Measurements from ENCODE around the gene TBCE.

Gene TBCE, protein sequence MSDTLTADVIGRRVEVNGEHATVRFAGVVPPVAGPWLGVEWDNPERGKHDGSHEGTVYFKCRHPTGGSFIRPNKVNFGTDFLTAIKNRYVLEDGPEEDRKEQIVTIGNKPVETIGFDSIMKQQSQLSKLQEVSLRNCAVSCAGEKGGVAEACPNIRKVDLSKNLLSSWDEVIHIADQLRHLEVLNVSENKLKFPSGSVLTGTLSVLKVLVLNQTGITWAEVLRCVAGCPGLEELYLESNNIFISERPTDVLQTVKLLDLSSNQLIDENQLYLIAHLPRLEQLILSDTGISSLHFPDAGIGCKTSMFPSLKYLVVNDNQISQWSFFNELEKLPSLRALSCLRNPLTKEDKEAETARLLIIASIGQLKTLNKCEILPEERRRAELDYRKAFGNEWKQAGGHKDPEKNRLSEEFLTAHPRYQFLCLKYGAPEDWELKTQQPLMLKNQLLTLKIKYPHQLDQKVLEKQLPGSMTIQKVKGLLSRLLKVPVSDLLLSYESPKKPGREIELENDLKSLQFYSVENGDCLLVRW

DNA sequence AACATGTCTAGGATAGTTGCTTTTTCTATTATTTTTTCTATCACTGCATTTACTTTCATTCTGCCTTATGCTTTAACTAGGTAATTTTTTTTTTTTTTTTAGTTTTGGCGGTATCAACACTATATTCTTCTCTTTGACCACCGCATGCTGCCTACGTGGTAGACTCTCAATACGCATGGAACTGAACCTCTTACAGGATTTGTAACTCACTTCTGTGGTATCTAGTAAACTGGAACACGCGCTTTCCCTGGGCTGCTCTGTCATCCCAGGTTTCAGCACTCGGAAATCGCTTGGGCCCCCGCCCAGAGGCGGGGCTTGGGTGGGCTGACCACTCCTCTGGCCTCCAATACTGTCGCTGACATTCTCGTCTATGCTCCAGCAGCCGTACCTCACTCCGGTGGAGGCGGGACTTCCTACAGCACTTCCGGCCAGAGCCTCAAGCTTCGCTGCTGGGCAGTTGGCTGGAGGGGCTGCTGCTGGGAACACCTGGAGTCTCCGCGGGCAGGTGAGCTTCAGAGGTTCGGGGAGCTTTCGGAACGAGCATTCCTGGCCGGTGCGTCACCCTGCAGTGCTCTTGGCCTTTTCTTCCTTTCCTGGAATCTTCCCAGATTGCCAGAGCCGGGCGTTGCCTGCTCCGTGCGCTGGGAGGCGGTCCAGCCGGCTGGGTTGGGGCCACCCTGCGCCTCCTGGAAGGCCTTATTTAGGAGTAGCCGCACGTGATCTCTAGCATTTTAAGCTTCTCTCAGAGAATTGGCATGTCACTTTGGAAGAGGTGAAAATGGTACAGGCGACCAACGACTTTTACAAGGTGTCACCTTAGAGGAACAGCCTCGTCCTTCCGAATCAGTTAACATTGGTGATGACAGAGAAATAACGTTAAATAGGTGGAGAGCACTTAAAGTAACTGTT is at the start of gene TBCE:
Gene TBCE (plus strand): TSS at position 428 of the 909 bp plus-strand sequence. CDS start 12,623 bp downstream, outside the sequence.
- DNase-seq: peak; percentile 84

DNA sequence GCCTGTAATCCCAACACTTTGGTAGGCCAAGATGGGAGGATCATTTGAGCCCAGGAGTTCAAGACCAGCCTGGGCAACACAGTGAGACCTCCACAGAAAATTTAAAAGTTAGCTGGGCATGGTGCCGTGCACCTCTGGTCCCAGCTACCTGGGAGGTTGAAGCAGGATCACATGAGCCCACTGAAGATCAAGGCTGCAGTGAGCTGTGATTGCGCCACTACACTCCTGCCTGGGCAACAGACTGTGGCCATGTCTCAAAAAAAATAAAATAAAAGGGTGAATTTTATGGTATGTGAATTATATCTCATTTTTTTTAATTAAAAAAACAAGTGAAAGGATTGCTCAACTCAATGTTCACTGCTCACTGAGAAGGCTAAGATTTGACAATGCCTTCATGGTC is 48.0 kb upstream of the TBCE start:
- DNase-seq: no peak

DNA sequence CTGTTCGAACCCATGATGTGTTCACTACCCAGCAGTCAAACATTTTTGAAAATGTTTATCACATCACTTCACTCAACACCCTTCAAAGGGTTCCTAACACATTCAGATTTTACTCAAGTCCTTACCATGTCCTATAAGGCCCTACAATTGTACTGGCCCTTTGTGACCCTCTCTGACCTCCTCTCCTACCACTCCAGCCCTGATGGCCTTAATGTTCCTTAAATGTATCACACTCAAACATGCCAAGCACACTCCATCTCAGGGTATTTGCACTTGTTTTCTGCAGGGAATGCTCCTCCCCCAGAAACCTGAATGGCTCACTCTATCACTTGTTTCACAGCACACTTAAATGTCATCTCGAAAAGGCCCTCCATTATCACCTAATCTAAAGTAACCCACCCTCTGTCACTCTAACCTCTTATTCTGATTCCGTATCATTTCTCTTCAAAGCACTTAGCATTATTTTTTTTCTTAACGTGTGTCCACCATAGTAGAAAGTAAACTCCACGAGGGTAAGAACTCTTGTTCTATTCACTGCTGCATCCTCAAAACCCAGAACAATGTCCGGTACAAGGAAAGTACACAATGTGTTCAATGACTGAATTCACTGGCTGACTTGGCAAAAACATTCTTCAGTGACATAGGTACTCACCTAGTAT is 46.6 kb upstream of the TBCE start:
- no peak for DNase-seq

DNA sequence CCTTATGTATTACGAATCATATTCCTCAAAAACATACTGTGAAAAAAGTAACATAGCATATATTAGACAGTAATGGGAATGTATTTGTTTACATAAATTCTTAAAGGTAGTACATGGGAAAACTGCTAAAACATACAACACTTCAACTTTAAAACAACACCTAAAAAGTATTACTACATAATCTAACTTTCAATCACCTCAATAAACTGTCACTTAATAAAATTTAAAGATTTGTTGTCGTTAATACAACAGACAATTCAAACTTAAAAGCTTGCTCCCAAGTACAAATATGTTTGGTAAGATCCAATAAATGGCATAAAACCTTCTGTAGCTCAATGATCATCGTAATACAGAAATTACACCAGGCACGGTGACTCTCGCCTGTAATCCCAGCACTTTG is 42.9 kb upstream of the TBCE start:
- DNase-seq: no peak

DNA sequence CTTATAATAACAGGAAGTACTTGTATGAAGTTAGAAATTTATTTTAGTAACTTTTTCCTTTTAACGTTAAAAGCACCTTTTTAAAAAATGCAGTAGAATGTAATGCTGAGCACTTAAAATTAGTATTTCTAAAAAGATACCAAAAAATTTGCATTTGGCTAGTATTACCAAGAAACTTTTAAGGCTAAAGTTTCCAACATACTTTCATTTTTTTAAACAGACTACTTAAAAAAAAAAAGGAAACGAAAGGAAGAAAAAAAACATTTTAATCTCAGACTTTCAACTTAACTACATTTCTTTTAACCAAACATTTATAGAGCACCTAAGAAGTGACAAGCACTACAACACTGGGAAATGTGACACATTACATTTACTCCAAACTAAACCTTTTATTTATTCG is 42.1 kb upstream of the TBCE start:
- DNase-seq: no peak

DNA sequence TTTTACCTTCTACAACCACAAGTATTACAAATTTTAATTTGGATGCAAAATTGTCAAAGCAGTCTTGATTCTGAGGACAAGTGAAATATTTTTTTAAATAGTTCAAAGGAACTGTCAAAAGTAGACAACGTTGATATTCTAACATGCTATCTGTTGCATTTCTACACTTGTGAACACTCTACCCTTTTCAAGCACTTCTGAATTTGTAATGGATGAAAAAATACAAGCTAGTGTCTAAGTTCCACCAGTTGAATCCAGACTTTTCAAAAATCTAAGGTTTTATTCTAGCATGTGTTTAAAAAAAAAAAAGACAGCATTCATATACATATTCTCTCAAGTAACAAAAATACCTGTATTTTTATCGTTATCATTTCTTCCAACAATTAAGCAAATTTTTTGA is 41.4 kb upstream of the TBCE start:
- DNase-seq: no peak

DNA sequence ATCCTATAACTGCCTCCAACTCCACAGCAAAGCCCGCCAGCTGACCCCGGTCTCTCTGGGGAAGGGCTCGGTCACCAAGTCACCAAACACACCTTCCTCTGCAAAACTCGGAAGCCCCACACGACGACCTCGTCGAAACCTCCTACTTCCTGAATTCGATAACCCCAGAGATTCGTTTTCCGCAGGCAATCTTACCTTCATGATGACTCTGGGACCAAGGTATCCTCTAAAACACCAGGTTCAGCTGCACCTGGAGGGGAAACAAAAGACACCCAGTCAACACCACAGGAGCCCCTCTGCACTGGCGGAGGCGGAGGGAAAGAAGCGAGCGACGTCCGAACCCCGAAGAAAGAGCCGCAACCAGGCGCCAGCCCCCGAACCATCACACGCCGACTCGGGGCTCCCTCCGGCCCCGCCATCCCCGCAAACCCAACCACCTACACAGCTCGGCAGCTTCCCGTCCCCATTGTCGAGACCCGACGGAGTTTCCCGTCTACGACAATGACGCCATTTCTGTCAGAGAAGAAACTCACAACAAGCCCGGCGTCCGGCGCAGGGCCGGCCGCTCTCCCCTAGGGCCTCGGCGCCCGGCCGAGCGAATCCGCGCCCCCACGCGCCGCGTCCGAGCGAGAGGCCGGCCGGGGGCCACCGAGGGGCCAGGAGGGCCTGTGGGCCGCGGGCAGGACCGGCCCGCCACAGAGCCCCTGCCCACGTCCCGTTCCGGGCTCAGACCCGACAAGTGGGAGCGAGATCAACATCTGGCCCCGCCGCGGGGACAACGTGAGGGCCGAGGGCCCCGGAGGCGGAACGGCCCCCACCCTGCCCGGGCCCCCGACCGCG is 40.3 kb upstream of the TBCE start:
- DNase-seq: peak; percentile 65

DNA sequence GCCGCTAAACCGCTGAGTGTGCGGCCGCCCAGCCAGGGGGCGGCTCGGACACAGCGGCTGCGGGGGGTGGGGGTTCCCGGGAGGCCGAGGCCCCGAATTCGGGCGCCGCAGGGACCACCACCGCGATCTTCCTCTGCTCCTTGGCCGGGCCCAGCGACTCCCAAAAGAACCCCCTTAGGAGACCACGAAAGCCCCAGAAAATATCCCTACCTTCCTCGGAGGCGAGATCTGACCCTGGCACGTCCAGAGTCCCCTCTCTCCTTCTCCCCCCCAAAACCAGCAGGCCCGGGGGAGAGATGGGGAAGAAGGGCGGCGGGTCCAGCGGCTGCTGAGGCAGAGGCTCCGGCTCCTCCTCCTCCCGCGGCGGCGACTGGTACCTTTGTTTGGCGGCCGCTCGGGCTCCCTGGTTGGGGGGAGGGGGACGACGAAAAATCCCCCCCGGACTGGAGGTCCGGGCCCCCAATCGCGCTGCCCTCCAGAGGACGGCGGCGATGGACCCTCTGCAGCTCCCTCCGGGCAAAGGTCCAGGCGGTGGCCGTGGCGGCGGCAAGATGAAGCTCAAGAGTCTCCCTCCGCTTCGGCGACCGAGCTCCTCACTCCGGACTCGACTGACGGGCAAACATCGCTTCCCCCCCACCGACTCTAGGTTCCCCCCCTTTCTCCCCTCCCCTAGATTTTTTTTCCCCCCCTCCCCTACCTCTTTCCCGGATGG is 39.5 kb upstream of the TBCE start, which contains the start of gene ARID4B:
Gene ARID4B (minus strand): TSS at position 621 of the 712 bp plus-strand sequence. CDS start 1,260 bp downstream, outside the sequence.
- no peak for DNase-seq

DNA sequence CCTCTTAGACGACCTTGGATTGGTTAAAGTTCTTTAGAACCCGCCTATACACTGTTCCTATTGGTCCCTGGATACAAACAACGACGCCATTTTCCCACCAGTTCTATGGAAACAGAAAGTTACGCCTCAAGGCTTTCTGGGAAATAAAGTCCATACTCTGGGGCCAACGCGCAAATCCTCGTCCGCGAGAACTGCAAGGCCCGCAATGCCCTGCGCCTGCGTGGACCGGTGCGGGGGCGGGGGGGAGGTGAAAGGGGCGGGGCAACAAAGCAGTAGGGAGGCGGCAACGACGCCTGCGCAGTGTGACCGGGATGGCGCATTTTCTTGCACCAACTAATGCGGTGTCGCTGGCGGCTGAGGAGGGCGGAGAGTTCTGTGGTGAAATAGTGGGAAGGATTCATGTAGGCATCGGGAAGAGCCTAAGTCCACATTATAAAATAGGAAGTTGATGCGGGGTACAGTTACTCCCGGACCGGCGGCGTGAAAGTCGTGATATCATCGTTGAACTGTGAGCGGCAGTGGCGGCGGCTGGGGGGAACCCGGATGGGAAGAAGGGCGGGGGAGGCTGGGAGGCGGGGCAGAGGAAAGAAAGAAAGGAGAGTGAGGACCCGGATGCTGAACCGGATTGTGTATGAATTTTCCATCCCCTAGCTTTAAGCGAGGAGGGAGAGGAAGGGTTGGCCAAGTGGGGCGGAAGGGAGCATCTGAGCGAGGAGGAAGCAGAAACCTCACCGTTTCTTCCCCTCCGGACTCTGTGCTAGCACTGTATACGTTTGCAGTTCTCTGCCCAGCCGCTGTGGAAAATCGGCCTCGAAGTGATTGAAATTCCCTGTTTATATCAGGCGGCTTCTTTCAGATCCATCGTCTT is 38.7 kb upstream of the TBCE start, which contains the start of gene GGPS1:
Gene GGPS1 (plus strand): TSS at position 300 of the 868 bp plus-strand sequence. CDS start 6,695 bp downstream, outside the sequence.
- peak; percentile 98 for DNase-seq

DNA sequence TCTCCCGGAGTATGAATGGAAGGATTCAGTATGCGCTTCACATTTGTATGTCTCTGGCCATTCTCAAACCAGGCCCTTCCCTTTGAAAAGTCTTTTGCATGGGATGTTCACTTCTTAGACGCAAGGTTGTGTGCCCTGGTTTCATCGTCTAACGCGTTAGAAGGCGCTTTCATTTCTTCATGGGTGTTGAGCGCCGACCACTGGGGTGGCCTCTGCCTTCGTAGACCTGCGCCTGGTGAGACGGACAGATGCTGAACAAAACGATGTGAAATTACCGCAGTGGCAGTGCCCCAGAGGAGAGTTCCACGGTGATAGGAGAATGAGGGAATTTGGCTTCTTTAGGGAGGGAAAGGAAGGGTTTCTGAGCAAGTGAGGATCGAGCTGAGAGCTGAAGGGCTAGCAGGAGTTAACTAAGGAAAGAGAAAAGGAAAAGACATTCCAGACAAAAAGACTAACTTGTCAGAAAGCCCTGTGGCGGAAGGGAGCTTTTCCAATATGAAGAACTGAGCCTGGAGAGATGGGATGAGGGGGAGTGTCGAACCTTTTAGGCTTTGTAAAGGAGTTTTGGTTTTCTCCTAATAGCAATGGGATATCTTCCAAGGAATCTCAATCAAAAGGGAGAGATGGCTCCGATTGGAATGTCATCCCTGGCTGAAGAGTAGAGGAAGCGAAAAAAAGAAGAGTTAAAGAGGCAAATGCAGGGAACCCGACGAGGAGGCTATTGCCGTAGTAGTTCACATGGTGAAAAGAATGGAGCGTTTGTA is 37.9 kb upstream of the TBCE start:
- peak; percentile 56 for DNase-seq

DNA sequence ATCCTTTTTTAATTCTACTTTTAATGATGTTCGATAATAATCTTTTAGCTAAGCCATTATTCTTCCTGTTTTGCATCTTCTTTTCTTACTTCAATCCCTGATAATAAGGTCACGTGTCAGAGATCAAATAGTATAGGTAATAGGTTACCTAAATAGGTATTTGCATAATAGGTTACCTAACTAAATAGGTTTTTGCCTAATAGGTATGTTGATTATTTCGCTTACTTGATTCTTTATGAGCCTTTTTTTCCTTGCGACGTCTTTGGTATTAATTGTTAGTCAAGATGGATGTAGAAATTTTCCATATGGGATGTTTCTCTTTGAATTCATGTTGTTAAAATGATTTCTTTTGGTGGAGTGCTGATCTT is 36.3 kb upstream of the TBCE start:
- DNase-seq: no peak

DNA sequence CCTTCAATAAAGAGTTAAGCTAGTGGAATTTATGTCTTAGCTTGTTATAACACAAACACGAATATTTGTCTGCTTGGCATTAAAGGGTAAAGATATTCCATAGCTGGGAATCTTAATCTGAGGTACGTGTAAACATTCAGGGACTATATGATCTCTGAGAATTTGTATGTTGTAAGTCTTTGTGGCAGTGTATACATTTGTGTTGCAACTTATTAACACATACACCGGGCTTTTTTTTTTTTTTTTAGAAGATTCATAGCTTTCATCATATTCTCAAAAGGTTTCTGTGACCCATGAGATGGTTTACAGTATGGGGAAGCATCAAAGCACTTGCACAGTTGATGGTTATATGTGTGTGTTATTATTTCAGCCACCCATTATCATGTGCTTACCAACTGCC is 35.8 kb upstream of the TBCE start:
- DNase-seq: no peak

DNA sequence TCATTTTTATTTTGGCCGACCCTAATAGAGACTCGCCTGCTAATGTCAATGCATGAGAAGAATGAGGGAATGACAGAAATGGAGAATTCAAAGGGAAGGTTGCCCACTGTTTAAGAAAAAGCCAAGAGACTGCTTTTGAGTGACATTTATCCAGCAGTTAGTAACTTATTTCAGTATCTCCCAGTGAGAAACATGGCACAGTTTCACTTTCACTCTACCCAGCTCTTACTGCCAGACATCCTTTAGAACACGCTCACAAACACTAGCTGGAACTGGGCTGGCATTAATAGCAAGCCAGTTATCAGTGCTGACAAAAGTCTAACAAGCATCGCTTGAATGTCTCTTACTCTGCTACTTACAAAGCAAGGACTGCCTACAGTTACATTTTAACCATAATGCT is 30.3 kb upstream of the TBCE start:
- no peak for DNase-seq

DNA sequence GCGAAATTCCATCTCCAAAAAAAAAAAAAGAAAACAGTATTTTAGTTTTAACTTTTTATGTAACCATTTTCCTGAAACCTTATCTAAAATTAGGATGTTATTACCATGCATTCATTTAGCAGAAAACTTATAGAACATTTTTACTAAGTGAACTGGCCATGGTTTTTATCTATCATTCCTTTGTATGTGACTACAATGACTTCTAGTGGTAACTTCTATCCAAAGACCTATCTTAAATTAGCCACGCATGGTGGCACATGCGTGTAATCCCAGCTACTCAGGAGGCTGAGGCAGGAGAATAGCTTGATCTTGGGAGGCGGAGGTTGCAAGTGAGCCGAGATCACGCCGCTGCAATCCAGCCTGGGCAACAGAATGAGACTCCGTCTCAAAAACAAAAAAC is 27.5 kb upstream of the TBCE start:
- no peak for DNase-seq

DNA sequence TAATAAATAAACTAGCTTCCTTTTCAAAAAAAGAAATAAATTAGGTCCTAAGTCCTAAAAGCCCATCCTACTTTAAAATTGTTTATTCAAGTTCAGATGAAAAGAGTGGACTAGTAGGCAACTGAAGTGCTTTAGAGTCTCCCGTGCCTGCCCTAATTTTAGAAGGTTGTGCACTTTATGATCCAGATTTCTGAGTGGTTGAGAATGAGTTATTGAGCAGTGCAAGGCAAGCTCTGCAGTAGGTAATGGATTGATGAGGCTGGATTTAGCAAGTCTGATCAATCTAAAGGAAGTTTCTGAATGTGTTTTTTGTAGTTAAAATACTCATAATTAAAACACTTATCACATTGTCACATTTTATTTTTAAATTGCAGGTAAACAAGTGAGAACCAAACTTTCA is 25.9 kb upstream of the TBCE start:
- no peak for DNase-seq

DNA sequence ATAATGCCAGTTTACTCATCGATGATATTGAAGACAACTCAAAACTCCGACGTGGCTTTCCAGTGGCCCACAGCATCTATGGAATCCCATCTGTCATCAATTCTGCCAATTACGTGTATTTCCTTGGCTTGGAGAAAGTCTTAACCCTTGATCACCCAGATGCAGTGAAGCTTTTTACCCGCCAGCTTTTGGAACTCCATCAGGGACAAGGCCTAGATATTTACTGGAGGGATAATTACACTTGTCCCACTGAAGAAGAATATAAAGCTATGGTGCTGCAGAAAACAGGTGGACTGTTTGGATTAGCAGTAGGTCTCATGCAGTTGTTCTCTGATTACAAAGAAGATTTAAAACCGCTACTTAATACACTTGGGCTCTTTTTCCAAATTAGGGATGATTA is 25.2 kb upstream of the TBCE start:
- DNase-seq: no peak

DNA sequence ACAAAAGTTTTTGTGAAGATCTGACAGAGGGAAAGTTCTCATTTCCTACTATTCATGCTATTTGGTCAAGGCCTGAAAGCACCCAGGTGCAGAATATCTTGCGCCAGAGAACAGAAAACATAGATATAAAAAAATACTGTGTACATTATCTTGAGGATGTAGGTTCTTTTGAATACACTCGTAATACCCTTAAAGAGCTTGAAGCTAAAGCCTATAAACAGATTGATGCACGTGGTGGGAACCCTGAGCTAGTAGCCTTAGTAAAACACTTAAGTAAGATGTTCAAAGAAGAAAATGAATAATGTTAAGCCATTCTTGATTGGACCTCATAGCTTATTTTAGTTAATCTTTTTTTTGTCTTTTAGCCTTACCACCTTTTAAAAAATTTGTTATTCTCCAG is 24.8 kb upstream of the TBCE start:
- DNase-seq: no peak

DNA sequence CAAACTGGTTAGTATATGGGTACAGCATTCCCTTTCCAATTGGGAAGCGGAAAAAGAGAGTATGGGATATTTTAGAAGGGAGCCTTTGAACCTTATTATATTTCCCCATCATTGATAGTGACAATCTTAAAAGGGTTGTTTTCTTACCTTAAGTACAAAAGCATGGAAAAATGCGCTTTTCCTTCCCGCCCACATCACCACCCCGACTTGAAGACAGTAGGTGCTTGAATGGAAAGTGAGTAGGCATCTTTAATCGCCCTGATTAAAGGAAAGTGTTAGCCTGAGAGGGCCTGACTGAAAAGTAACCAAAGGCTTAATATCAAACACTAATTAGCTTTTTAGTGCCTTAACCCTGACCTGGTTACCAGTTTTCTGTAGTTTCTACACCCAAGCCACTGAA is 23.5 kb upstream of the TBCE start:
- no peak for DNase-seq

DNA sequence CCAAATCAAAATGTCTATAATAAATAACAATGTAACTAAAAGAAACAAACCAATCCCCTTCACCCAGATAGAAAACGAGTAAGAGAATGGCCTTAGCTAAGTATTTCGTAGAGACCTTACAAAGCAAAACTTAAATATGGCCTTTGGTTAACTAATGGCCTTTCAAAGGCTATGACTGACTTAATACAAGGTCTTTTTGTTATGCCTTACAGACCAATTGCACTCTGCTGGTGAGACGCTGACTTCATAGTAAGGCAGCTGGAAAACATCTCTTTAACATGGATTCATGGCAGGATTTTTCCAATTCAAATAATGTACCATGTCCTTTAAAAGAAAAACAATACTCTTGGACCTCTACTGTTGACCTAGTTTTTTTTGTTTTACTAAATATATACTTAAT is 15.8 kb upstream of the TBCE start:
- no peak for DNase-seq

DNA sequence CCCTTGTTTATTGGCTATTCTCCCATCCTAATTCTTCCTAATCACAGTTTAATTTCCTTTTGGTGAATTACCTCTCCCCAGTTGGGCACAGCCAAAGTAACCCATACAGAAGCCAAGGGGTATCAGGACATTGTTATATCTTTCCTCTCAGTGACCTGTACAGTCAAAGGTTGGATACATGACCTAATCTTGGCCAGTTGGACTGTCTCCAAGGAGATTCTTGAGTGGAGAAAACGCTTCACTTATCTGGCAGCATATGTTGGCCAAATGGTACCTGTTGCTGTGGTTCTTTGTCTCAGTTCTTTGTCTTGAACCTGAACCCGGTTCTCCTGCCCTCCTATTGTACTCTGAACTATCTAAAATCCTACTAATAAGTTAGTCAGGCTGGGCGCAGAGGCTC is 15.3 kb upstream of the TBCE start:
- no peak for DNase-seq

Data from CD4-positive, alpha-beta T cell treated with Interferon gamma for 1 hour (primary cell).